ENCODE measurements around the gene GPR158. TPM values are rescaled to one million over a fixed set of nuclear protein-coding genes. Genes with fewer than 3 reads are reported as not detected.

The GPR158 gene
- total RNA-seq, 2 experiments from 2014 or later = not detected

GRCh38 chr10:25405871-25406270, 231.1 kb downstream of the GPR158 start:
- ChIA-PET CTCF (no interaction called here), POLR2A (no interaction called here)
- H3K27me3 Mint-ChIP-seq = no peaks in the 10 kb centered on the region
- no peak overlapping the region for H3K27ac Mint-ChIP-seq
- no peaks in the 10 kb centered on the region for H3K4me1 Mint-ChIP-seq
- H3K4me3 Mint-ChIP-seq = no peak overlapping the region
- no peaks in the 10 kb centered on the region for H3K9me3 Mint-ChIP-seq
- H3K36me3 Mint-ChIP-seq (ENCODE audit: low read depth) = no peaks in the 10 kb centered on the region
- no peak for DNase-seq

GRCh38 chr10:25417611-25418010, 242.8 kb downstream of the GPR158 start:
- Mint-ChIP-seq H3K36me3 (ENCODE audit: low read depth) (no peaks in the 10 kb centered on the region), H3K27me3 (no peaks in the 10 kb centered on the region), H3K27ac (no peak overlapping the region), H3K4me3 (no peak overlapping the region), H3K9me3 (peaks cover 4% of the 10 kb centered on the region), H3K4me1 (no peaks in the 10 kb centered on the region)
- ChIA-PET POLR2A (no interaction called here), CTCF (no interaction called here)
- no peak for DNase-seq

GRCh38 chr10:25425776-25426175, 251.0 kb downstream of the GPR158 start:
- Mint-ChIP-seq H3K4me3 (no peak overlapping the region), H3K9me3 (peaks cover 11% of the 10 kb centered on the region), H3K27me3 (no peaks in the 10 kb centered on the region), H3K27ac (no peak overlapping the region), H3K4me1 (no peaks in the 10 kb centered on the region), H3K36me3 (ENCODE audit: low read depth) (no peaks in the 10 kb centered on the region)
- DNase-seq = no peak
- CTCF ChIA-PET = no interaction called here
- POLR2A ChIA-PET = no interaction called here

- H3K4me1 Mint-ChIP-seq = no peaks in the 10 kb centered on the region
- ChIA-PET POLR2A (no interaction called here), CTCF (no interaction called here)
- H3K27ac Mint-ChIP-seq = no peak overlapping the region
- no peaks in the 10 kb centered on the region for H3K36me3 Mint-ChIP-seq (ENCODE audit: low read depth)
- H3K4me3 Mint-ChIP-seq = no peak overlapping the region
- no peak for DNase-seq
- H3K9me3 Mint-ChIP-seq = peaks cover 10% of the 10 kb centered on the region
- H3K27me3 Mint-ChIP-seq = no peaks in the 10 kb centered on the region
Measured at GRCh38 chr10:25436431-25436830, 261.6 kb downstream of the GPR158 start.

GRCh38 chr10:25441270-25441669, 266.5 kb downstream of the GPR158 start:
- Mint-ChIP-seq H3K4me3 (no peak overlapping the region), H3K9me3 (peaks cover 8% of the 10 kb centered on the region), H3K36me3 (ENCODE audit: low read depth) (no peaks in the 10 kb centered on the region), H3K27ac (no peak overlapping the region), H3K4me1 (no peaks in the 10 kb centered on the region), H3K27me3 (no peaks in the 10 kb centered on the region)
- DNase-seq = no peak
- CTCF ChIA-PET = no interaction called here
- POLR2A ChIA-PET = no interaction called here

- H3K36me3 Mint-ChIP-seq (ENCODE audit: low read depth) = no peaks in the 10 kb centered on the region
- ChIA-PET POLR2A (no interaction called here), CTCF (no interaction called here)
- no peaks in the 10 kb centered on the region for H3K4me1 Mint-ChIP-seq
- no peaks in the 10 kb centered on the region for H3K27me3 Mint-ChIP-seq
- H3K9me3 Mint-ChIP-seq = peaks cover 7% of the 10 kb centered on the region
- DNase-seq = no peak
- no peak overlapping the region for H3K4me3 Mint-ChIP-seq
- no peak overlapping the region for H3K27ac Mint-ChIP-seq
Measured at GRCh38 chr10:25444266-25444665, 269.5 kb downstream of the GPR158 start.

GRCh38 chr10:25451401-25451800, 276.6 kb downstream of the GPR158 start:
- POLR2A ChIA-PET = no interaction called here

GRCh38 chr10:25453619-25454018, 278.8 kb downstream of the GPR158 start:
- Mint-ChIP-seq H3K9me3 (peaks cover 7% of the 10 kb centered on the region), H3K27me3 (no peaks in the 10 kb centered on the region), H3K4me3 (no peak overlapping the region), H3K27ac (no peak overlapping the region), H3K4me1 (no peaks in the 10 kb centered on the region), H3K36me3 (ENCODE audit: low read depth) (no peaks in the 10 kb centered on the region)
- CTCF ChIA-PET = no interaction called here
- POLR2A ChIA-PET = no interaction called here
- no peak for DNase-seq

More at GRCh38 chr10:25451401-25451800, 276.6 kb downstream of the GPR158 start:
- no peak overlapping the region for H3K4me3 Mint-ChIP-seq
- no peak overlapping the region for H3K27ac Mint-ChIP-seq
- H3K36me3 Mint-ChIP-seq (ENCODE audit: low read depth) = no peaks in the 10 kb centered on the region
- H3K9me3 Mint-ChIP-seq = peaks cover 9% of the 10 kb centered on the region
- H3K27me3 Mint-ChIP-seq = no peaks in the 10 kb centered on the region
- CTCF ChIA-PET = no interaction called here
- DNase-seq = no peak
- no peaks in the 10 kb centered on the region for H3K4me1 Mint-ChIP-seq

- Mint-ChIP-seq H3K4me3 (no peak overlapping the region), H3K4me1 (no peaks in the 10 kb centered on the region), H3K27ac (no peak overlapping the region), H3K9me3 (peaks cover 7% of the 10 kb centered on the region), H3K36me3 (ENCODE audit: low read depth) (no peaks in the 10 kb centered on the region), H3K27me3 (no peaks in the 10 kb centered on the region)
- no peak for DNase-seq
- CTCF ChIA-PET = no interaction called here
- POLR2A ChIA-PET = no interaction called here
Measured at GRCh38 chr10:25455980-25456567, 281.3 kb downstream of the GPR158 start.

GRCh38 chr10:25457552-25457951, 282.8 kb downstream of the GPR158 start:
- no peak overlapping the region for H3K27ac Mint-ChIP-seq
- H3K27me3 Mint-ChIP-seq = no peaks in the 10 kb centered on the region
- DNase-seq = no peak
- ChIA-PET CTCF (no interaction called here), POLR2A (no interaction called here)
- no peaks in the 10 kb centered on the region for H3K36me3 Mint-ChIP-seq (ENCODE audit: low read depth)
- no peak overlapping the region for H3K4me3 Mint-ChIP-seq
- H3K9me3 Mint-ChIP-seq = peaks cover 7% of the 10 kb centered on the region
- no peaks in the 10 kb centered on the region for H3K4me1 Mint-ChIP-seq

GRCh38 chr10:25465582-25466372, 291.0 kb downstream of the GPR158 start:
- H3K9me3 Mint-ChIP-seq = peaks cover 14% of the 10 kb centered on the region
- POLR2A ChIA-PET = no interaction called here
- CTCF ChIA-PET = no interaction called here
- no peak for DNase-seq
- H3K27ac Mint-ChIP-seq = no peak overlapping the region
- no peaks in the 10 kb centered on the region for H3K27me3 Mint-ChIP-seq
- no peaks in the 10 kb centered on the region for H3K4me1 Mint-ChIP-seq
- H3K4me3 Mint-ChIP-seq = no peak overlapping the region
- no peaks in the 10 kb centered on the region for H3K36me3 Mint-ChIP-seq (ENCODE audit: low read depth)

- Mint-ChIP-seq H3K36me3 (ENCODE audit: low read depth) (no peaks in the 10 kb centered on the region), H3K9me3 (peaks cover 14% of the 10 kb centered on the region), H3K4me3 (no peak overlapping the region), H3K4me1 (no peaks in the 10 kb centered on the region), H3K27me3 (no peaks in the 10 kb centered on the region), H3K27ac (no peak overlapping the region)
- no peak for DNase-seq
- CTCF ChIA-PET = no interaction called here
- POLR2A ChIA-PET = no interaction called here
Measured at GRCh38 chr10:25467881-25468280, 293.1 kb downstream of the GPR158 start.

GRCh38 chr10:25481467-25481866, 306.7 kb downstream of the GPR158 start:
- H3K27me3 Mint-ChIP-seq = no peaks in the 10 kb centered on the region
- H3K4me1 Mint-ChIP-seq = no peaks in the 10 kb centered on the region
- no peaks in the 10 kb centered on the region for H3K9me3 Mint-ChIP-seq
- no peaks in the 10 kb centered on the region for H3K36me3 Mint-ChIP-seq (ENCODE audit: low read depth)
- ChIA-PET POLR2A (no interaction called here), CTCF (no interaction called here)
- H3K27ac Mint-ChIP-seq = no peak overlapping the region
- H3K4me3 Mint-ChIP-seq = no peak overlapping the region
- no peak for DNase-seq

GRCh38 chr10:25483999-25484398, 309.2 kb downstream of the GPR158 start:
- Mint-ChIP-seq H3K4me3 (no peak overlapping the region), H3K9me3 (no peaks in the 10 kb centered on the region), H3K27me3 (no peaks in the 10 kb centered on the region), H3K36me3 (ENCODE audit: low read depth) (no peaks in the 10 kb centered on the region), H3K27ac (no peak overlapping the region), H3K4me1 (no peaks in the 10 kb centered on the region)
- DNase-seq = no peak
- POLR2A ChIA-PET = no interaction called here
- CTCF ChIA-PET = no interaction called here

All from activated CD4-positive, alpha-beta memory T cell treated with anti-CD3 and anti-CD28 coated beads, Interleukin-2, amount 10 ng/mL, durations not matched to agents 7 days and 5 days (primary cell).